Anterior cingulate cortex (tissue), 58 donors: ENCODE results near the gene KRTAP5-11.
"Not testable (repeated sequence)": the region's sequence is repeated elsewhere in the genome, so short reads cannot be mapped to it uniquely, and the experiment has no call there.

Source experiments
- DNase-seq, 58 donors: peaks; one replicate each; lab custom pipeline; 2025; lab: John Stamatoyannopoulos, UW

KRTAP5-11 gene

DNA sequence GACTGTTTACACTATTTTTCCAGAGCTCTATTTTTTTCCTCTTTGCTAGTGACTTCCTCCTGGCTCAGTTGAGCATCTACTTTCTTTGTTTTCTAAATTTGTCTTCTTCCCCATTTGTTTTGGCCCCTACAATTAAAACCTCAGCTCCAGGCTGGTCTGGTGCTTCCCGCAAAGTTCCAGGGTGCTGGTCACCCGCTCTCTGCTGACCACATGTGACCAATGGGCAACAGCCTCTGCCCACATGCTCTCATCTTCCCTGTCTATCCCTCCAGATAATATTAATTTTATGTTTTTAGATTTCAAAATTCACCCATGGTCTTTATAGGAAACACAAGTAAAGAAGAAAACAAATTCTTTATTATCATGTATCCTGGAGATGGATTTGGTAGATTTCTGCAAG is 294 bp upstream of the KRTAP5-11 start:
- DNase-seq = not testable (repeated sequence)

DNA sequence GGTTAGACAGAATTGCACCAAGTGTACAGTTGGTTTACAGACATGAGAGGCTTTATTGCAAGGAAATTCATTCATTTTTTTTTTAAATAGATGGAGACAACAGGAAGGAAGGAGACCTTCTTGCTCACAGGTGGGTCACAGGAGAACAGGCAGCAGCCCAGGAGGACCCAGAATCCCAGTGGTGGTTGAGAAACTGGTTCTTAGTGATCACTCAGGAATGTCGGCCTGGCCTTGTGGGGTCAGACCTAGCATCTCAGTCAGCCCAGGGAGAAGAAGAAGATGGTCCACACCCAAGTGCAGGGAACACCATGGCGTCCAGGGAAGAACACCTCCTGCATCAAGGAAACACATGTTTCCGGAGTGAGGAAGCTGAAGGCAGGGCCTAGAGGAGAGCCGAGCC is 849 bp downstream of the KRTAP5-11 start:
- DNase-seq = no peak

DNA sequence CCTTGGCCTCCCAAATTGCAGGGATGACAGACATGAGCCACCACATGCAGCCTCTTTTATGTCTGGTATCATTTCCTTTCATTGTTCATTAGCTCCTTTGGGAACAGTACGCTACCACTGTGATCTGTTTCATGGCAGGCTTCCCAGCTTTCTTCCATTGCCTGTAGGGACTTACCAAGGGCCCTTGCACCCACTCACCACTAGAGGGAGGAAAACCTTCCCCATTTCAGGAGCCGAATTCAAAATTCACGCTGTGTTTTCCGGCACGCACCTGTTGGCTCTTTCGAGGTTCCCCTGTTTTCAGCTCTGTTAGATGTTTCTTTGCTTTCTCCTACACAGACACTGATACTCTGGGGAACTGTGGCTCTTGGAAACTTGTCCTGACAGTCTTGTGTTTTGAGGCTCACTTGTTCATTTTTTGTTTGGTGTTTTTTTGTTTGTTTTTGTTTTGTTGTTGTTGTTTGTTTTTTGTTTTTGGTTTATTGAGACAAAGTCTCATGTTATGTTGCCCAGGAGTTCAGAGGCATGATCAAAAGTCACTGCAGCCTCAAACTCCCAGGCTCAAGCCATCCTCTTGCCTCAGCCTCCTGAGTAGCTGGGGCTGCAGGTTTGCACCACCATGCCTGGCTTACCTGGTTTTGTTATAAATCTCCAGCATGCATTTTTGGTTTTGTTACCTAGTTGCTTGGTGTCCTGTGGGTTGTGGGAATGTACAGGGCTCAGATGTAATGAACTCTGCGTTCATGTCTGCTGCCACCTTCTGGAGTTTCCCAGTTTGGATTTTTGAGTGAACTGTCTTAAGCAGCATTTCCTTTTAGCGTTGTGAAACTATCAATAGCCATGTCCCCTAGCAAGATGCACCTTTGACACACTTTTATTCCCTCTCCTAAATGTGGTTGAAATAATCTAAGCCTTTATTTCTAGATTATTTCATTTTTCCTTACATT is 2.3 kb downstream of the KRTAP5-11 start:
- DNase-seq = peak in 39 of 58 donors; percentile 2 to 82 (median 41)

DNA sequence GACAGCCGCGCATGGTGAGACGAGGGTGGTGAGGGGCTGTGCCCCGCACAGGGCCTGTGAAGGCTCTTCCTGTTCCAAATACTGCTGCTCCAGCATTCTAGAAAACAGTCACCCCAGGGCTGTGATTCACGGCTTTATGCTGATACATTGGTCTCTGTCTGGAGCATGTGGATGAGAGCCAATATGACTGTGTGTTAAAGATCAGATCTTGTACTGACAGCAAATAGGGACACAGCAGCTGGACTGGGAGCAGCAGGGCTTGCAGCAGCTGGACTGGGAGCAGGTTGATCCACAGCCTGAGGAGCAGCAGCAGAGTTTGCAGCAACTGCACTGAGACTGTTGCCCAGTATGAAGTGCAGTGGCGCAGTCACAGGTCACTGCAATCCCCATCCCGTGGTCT is 3.2 kb downstream of the KRTAP5-11 start:
- not testable (repeated sequence) for DNase-seq

DNA sequence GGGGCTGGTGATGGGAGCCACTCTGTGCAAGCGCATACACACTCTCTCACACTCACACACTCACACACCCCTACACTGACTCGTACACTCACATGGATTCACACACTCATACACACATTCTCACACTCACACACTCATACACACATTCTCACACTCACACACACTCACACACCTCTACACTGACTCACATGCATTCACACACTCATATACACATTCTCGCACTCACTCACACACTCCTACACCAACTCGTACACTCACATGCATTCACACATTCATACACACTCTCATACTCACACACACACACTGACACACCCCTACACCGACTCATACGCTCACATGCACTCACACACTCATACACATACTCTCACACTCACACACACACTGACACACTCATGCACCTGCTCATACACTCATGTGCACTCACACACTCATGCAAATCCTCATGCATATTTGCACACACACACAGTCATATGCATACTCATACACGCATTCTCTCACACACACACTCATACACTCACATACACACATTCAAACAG is 5.1 kb downstream of the KRTAP5-11 start:
- no peak for DNase-seq

DNA sequence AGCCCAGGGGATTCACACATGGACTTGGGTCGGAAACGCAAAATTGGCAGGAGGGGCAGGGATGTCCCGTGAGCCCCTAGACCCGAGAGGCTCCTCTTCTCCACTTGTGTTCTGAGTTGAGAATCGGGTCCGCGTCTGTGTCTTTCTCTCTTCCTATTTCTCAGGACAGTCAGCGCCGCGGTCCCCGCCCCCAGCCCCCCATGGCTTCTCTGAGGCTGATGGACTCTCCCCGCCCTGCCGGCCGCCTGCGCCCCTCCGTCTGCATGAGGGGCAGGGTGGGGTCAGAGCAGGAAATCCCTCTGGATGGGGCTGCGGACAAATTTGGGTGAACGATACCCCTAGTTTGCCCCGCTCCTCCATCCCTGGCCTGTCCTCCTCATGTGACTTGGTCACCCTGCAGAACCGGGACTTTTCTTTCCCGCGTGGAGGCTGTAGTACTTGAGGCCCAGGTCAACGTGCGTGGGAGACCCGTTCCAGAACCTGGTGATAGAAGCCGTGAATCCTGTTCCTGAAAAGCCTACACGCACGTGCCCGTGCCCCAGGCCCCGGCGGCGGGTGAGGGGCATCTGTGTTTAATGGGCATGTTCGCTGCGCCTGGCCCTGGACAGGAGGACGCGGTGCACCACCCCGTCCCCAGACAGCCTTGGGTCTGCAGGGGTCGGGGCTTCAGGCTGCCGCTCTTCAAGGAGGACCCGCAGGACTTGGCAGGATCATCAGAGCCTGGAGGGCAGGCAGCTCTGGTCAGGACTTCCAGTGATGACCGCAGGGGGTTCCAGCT is 5.8 kb downstream of the KRTAP5-11 start:
- DNase-seq = not testable (repeated sequence)

DNA sequence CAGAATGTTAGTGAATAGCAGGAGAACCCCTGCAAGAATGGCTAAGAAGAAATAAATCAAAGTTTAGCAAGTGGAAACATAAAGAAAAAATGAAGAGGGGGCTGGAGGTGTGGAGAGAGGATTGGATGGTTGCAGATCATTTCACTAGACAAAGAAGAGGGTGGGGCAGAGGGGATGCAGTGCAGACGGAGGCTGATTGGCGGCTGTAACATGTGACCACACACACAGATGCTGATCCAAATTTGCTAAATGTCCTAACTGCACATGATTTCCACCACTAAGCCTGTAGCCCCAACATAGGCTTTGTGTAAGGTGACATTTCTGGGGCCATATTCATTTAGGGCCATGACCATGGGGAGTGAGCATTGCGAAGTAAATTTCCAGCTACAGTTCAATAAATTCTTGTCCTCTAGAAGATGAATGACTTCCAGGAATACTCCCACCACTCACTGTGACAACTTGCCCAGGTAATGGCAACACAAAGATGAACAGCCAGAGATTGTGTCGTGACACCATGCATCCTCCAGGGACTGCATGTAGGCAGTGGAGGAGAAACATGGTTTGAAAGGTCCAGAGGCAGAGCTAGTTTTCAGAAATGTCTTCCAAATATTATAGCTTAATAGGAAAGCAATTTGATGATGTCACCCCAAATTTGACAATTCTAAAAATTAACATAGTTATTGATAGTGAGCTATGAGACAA is 6.8 kb downstream of the KRTAP5-11 start:
- no peak for DNase-seq

DNA sequence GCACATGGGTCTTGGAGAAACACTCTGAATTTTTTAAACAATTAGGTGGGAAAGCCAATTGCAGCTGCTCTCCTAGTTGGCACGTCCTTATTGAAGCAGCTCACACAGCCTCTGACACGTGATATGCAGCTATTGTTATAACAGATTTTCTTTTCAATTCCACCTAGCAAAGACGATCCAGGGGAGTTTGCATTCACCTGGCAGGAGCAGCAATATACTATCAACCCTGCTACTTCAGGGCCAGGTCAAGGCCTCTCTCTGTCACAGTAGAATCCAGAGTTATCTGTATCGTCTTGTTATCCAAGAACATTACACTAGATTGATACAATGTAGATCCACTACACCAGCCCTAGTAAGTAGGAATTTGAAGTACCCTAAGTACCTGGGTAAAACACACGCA is 8.3 kb downstream of the KRTAP5-11 start:
- DNase-seq = no peak

DNA sequence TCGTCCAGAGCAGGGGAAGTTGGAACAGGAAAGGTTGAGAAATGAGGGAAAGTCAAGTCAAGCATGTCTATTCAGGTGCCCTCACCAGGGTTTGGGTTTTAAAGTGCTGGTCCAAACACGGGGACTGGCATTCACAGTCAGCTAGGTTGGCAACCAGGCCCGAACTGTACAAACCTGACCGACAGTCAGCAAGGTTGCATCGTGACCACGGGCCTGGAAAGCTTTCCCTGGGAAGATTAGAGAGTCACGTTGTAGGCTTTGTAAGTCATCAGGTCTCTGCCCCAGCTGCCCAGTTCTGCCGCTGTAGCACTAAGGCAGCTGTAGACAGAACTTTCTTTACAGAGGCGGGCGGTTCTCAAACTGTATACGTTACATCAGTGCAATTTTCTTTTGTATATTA is 9.9 kb downstream of the KRTAP5-11 start:
- no peak for DNase-seq

DNA sequence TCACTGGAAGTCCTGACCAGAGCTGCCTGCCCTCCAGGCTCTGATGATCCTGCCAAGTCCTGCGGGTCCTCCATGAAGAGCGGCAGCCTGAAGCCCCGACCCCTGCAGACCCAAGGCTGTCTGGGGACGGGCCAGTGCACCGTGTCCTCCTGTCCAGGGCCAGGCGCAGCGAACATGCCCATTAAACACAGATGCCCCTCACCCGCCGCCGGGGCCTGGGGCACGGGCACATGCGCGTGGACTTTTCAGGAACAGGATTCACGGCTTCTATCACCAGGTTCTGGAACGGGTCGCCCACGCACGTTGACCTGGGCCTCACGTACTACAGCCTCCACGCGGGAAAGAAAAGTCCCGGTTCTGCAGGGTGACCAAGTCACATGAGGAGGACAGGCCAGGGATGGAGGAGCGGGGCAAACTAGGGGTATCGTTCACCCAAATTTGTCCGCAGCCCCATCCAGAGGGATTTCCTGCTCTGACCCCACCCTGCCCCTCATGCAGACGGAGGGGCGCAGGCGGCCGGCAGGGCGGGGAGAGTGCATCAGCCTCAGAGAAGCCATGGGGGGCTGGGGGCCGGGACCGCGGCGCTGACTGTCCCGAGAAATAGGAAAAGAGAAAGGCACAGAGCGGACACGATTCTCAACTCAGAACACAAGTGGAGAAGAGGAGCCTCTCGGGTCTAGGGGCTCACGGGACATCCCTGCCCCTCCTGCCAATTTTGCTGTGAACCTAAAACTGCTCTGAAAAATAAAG is 11.4 kb downstream of the KRTAP5-11 start:
- DNase-seq = not testable (repeated sequence)

DNA sequence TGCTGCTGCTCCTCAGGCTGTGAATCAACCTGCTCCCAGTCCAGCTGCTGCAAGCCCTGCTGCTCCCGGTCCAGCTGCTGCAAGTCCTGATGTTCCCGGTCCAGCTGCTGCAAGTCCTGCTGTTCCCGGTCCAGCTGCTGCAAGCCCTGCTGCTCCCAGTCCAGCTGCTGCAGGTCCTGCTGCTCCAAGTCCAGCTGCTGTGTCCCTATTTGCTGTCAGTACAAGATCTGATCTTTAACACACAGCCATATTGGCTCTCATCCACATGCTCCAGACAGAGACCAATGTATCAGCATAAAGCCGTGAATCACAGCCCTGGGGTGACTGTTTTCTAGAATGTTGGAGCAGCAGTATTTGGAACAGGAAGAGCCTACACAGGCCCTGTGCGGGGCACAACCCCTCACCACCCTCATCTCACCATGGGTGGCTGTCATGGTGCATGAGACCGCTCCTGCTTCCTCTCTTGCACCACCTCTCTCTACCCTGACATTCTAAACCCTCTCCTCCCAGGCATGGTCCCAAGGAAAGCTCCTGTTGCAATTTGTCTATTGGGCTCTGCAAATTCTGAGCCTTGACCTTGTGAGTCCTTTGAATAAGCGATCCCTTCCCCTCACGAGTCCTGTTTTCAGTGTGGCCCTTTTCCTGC is 13.8 kb downstream of the KRTAP5-11 start:
- peak in 1 of 58 donors; percentile 23 for DNase-seq

DNA sequence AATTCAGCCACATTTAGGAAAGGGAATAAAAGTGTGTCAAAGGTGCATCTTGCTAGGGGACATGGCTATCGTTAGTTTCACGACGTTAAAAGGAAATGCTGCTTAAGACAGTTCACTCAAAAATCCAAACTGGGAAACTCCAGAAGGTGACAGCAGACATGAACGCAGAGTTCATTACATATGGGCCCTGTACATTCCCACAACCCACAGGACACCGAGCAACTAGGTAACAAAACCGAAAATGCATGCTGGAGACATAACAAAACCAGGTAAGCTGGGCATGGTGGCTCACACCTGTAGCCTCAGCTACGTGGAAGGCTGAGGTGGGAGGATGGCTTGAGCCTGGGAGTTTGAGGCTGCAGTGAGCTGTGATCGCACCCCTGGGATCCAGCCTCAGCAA is 15.0 kb downstream of the KRTAP5-11 start:
- not testable (repeated sequence) for DNase-seq

DNA sequence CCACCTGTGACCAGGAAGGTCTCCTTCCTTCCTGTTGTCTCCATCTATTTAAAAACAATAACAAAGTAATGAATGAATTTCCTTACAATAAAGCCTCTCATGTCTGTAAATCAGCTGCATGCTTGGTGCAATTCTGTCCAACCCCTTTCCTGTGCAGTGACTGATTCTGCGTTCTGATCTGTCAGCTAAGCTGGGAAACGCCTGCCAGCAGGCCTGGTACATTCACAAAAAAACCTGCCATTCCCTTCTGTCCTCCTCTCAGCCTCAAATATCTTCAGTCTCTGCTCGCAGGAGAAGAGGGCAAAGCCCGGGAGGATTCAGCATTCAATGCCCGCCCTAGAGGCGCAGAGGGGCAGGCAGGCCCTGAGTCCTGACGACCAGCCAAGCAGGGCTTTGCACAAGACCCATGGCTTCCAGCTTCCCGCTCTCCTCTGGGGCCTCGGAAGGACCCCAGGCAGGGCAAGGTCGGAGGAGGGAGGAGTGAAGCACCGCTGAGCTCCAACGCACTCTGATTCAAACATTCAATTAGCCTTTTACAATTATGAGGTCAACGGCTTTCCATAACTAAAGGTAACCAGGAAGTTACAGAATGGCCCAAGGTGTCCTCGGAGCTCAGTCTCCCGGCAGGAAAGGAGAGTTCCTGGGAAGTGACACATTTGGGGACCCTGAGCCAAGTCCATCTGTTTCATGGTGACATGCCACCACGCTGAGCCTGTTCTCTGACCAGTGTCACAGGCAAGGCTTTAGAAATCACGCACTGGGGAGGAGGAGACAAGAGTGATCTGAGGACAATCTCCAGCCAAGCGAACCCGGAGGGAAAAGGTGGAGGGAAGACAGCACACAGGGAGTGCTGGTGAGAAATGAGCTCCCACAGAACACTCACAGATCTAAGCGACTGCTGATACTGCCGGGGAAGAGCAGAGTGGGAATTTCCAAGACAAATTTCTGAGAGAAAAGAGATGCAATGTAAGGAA is 15.8 kb downstream of the KRTAP5-11 start:
- DNase-seq = not testable (repeated sequence)

DNA sequence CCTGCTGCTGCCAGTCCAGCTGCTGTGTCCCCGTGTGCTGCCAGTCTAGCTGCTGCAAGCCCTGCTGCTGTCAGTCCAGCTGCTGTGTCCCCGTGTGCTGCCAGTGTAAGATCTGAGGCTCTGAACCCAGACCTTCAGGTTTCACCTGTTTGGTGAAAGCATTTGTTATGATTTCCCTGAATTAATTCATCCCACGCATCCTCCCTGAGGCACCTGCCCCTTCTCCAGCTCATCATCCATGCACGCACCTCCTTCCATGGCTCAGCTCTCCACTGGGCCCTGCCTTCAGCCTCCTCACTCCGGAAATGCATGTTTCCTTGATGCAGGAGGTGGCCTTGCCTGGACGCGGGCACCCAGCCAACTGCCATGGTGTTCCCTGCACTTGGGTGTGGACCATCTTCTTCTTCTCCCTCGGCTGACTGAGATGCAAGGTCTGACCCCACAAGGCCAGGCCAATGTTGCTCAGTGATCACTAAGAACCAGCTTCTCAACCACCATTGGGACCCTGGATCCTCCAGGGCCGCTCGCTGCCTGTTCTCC is 16.5 kb downstream of the KRTAP5-11 start:
- DNase-seq = no peak

DNA sequence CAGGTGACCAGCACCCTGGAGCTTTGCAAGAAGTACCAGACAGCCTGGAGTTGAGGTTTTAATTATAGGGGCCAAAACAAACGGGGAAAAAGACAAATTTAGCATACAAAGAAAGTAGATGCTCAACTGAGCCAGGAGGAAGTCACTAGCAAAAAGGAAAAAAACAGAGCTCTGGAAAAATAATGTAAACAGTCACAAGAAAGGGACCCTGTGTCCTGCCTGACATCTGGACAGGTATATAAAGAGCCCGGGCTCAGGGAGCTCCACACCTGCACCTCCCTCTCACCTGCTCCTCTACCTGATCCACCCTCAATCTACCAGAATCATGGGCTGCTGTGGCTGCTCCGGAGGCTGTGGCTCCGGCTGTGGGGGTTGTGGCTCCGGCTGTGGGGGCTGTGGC is 17.4 kb downstream of the KRTAP5-11 start, which contains the start of gene KRTAP5-10:
TSS of gene KRTAP5-10 (plus strand) at position 301 of the 400 bp plus-strand sequence. CDS start at position 326, 25 bp downstream.
- DNase-seq = no peak

DNA sequence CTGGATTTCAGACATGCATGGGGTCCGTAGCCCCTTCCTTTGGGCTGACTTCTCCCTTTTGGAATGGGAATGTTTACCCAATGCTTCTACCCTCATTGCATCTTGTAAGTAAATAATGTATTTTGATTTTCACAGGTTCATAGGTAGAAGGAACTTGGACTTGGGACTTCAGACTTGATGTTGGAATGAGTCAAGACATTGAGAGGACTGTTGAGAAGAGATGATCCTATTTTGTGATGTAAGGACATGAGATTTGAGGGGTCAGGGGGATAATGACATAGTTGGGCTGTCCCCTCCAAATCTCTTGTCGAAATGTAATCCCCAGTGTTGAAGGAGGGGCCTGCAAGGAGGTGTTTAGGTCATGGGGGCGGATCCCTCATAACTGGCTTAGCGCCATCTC is 18.2 kb downstream of the KRTAP5-11 start:
- no peak for DNase-seq

DNA sequence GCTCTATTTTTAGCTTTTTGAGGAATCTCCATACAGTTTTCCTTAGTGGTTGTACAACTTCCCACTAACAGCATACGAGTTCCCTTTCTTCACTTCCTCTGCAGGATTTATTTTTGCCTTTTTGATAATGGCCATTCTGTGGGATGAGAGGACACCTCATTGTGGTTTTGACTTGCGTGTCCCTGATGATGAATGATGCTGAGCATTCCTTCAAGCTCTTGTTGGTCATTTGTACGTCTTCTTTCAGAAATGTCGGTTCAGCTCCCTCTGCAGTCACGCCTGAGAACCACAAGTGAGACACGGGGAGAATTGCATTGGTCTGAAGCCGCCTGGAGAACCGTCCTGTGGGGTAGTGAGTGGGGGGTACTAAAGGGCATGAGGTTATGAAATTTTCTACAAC is 19.3 kb downstream of the KRTAP5-11 start:
- DNase-seq = peak in 5 of 58 donors; percentile 1 to 17 (median 6)

DNA sequence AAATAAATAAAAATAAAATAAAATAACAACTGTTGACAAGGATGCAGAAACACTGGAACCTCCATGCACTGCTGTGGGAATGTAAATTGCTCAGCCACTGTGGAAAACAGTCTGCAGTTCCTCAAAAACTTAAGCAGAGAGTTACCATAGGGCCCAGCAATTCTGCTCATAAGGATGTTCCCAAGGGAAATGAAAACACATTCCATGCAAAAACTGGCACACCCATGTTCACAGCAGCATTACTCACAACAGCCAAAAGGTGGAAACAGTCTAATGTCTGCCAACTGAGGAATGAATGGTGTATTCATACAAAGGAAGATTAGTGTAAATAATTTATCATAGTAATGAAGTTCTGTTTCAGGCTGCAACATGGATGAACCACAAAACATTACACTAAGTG is 20.6 kb downstream of the KRTAP5-11 start:
- no peak for DNase-seq
